Astrocyte of the cerebellum (primary cell): ENCODE measurements around the gene TMBIM1.

ENCODE experiments used
- DNase-seq: peaks from one replicate; pipeline ENCODE4 v3.0.0-alpha.2; 2011; ENCODE audit warnings: low read depth
- H3K4me3 ChIP-seq: 2 replicates; pipeline ENCODE4 v1.5.1; 2011; ENCODE audit warnings: mild to moderate bottlenecking, low read depth, low read length, moderate library complexity
- CTCF ChIP-seq: IDR thresholded peaks from 2 replicates; pipeline ENCODE4 v1.5.1; 2012; ENCODE audit warnings: low read length, low read depth, moderate library complexity, mild to moderate bottlenecking; ENCODE audit errors: missing control alignments
- in situ Hi-C: cut with HindIII; loops from 2 replicates; pipeline ENCODE4 v1.10.0; 2017; ENCODE audit warnings: low sequenced_read_pairs

Gene TMBIM1

GRCh38 chr2:218296847-218297246, 4.5 kb upstream of the TMBIM1 start:
- TF ChIP-seq CTCF = no peak
- no peak overlapping the region for H3K4me3 ChIP-seq
- in situ Hi-C loops = loop anchor here (5.0 kb wide), 2 partner anchors 60 to 85 kb away; partner anchors contain the start of genes CATIP and SLC11A1
- no peak for DNase-seq

GRCh38 chr2:218296200-218296599, 3.9 kb upstream of the TMBIM1 start:
- no peak for DNase-seq
- no peak overlapping the region for H3K4me3 ChIP-seq
- no peak for TF ChIP-seq CTCF
- in situ Hi-C loops = loop anchor here (5.0 kb wide), 2 partner anchors 61 to 86 kb away; partner anchors contain the start of genes CATIP and SLC11A1

GRCh38 chr2:218295029-218295428, 2.7 kb upstream of the TMBIM1 start:
- DNase-seq = no peak
- no peak overlapping the region for H3K4me3 ChIP-seq
- no peak for TF ChIP-seq CTCF
- in situ Hi-C loops = loop anchor here (5.0 kb wide), 2 partner anchors 62 to 87 kb away; partner anchors contain the start of genes CATIP and SLC11A1

- no peak for DNase-seq
- H3K4me3 ChIP-seq = no peak overlapping the region
- in situ Hi-C loops = loop anchor here (5.0 kb wide), 2 partner anchors 63 to 88 kb away; partner anchors contain the start of genes CATIP and SLC11A1
- no peak for TF ChIP-seq CTCF
Measured at GRCh38 chr2:218294430-218295022, 2.2 kb upstream of the TMBIM1 start.

GRCh38 chr2:218293715-218294429, 1.6 kb upstream of the TMBIM1 start:
- no peak overlapping the region for H3K4me3 ChIP-seq
- no peak for DNase-seq
- in situ Hi-C loops = no loop called here
- TF ChIP-seq CTCF = no peak

GRCh38 chr2:218291318-218292047, 820 bp downstream of the TMBIM1 start:
- peak overlapping the region; percentile 76 for H3K4me3 ChIP-seq
- no peak for TF ChIP-seq CTCF
- no peak for DNase-seq
- in situ Hi-C loops = no loop called here
